Measurements from ENCODE around the gene TUBB1.
"Not testable (repeated sequence)": the region's sequence is repeated elsewhere in the genome, so short reads cannot be mapped to it uniquely, and the experiment has no call there.

The TUBB1 gene

DNA sequence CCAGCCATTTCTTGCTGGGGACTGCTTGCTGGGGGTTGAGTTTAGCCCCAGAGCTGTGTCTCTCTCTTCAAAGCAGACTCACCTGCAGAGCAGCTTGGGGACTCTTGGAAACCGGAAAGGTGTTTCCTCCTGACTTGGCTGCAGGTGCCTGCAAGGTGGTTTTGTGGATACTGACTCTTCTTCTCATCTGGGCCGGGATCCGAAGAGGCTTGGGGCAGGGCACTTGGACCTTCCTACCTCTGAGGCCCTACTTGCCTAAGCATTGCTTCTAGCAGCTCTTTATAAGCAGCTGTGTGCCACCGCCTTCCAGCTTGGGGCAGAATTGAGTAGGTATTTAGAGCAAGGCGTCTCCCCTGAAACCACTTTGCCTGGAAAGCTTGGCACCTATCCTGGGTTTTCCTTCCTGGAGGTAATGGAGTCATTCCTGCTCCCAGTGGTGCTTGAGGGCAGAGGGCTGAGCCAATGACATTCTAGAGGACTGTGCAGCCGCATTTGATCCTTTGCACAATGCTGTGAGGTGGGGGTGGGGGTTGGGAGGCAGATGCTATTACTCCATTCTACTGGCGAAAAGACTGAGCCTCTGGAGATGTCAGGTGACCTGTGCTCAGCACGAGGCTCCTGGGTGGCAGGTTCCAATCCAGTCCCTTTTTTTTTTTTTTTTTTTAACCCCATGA, 8.8 kb upstream of the TUBB1 start:
- H3K4me3 ChIP-seq (ENCODE audit: low read depth, low read length) = no peak overlapping the region
- no peak for TF ChIP-seq CTCF (IDR thresholded peaks at IDR 0.05; ENCODE audit: insufficient read depth, low read depth, low read length, missing control alignments)
- DNase-seq (ENCODE audit: low read depth) = no peak

DNA sequence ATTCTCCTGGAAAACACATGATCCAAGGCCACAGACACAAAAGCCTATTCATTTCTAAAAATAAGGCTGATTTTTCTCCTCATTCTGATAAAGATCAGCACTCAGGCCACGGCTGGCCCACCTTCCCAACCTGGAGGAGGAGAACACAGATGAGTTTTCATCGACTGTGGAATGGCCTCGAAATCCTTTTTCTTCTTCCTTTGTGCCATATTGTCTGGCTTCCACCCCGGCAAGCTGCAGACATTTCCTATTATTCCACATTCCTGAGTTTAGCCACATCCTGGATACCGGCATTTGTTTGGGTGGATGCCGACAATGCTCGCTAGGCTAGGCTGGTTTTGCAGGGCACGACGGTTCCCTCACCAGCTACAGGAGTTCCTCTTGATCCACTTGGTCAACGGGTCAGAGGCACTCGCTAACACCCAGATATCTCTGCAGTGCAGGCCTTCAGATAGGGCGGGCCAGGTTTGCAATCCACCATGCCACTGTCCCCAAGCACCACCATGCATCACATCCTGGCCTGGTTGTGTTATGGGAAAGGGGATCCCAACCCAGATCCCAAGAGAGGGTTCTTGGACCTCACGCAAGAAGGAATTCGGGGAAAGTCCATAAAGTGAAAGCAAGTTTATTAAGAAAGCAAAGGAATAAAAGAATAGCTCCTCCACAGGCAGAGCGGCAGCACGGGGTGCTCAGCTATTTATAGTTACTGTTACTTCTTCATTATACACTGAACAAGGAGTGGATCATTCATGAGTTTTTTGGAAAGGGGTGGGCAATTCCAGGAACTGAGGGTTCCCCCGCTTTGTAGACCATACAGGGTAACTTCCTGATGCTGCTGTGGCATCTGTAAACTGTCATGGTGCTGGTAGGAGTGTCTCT, 8.0 kb upstream of the TUBB1 start:
- DNase-seq (ENCODE audit: low read depth) = no peak
- TF ChIP-seq CTCF (IDR thresholded peaks at IDR 0.05; ENCODE audit: insufficient read depth, low read depth, low read length, missing control alignments) = no peak
- no peak overlapping the region for H3K4me3 ChIP-seq (ENCODE audit: low read depth, low read length)

- not testable (repeated sequence) for H3K4me3 ChIP-seq (ENCODE audit: low read depth, low read length); DNase-seq (ENCODE audit: low read depth)
Observed at GRCh38 chr20:59011874-59012157, 7.4 kb upstream of the TUBB1 start.

DNA sequence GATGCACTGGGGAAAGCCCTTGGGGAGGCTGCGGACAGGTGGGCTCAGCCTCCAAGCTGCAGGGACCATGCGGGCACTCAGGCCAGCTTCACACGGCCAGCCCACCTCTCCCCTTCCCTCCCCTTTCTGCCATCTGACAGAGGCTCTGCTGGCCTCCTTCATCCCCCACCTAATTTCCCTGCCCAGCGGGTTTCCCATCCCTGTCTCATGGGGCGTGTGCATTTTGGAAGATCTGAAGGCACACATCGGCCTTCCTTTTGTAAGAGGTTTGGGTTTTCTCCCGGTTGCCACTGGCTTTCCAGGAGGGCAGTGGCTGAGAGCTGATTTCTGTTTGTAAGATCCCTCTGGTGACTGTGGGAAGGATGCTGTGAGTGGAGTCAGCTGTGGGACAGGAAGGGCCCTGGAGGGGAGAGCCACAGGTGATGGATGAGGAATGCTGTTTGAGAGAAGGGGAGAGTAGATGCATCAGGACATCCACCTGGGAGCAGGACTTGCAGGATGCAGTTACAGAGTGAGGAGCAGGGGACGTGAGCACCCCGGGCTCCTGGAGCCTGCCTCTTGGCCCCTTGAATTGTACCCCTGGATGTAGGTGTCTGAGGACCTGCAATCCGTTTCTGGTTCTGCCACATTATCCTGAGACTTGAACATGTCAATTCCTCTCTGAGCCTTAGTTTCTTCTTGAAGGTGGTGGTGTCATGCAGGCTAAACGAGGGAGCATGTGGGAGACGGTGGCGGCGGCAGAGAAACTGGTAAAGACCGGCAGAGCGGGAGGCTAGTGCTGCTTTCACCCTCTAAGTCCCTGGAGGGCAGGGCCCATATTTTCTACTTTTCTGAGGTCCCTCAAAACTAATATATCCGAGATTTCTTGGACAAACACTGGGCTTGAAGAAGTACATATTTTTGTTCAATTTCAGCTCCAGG, 5.9 kb upstream of the TUBB1 start:
- TF ChIP-seq CTCF (IDR thresholded peaks at IDR 0.05; ENCODE audit: insufficient read depth, low read depth, low read length, missing control alignments) = no peak
- DNase-seq (ENCODE audit: low read depth) = no peak
- H3K4me3 ChIP-seq (ENCODE audit: low read depth, low read length) = no peak overlapping the region

DNA sequence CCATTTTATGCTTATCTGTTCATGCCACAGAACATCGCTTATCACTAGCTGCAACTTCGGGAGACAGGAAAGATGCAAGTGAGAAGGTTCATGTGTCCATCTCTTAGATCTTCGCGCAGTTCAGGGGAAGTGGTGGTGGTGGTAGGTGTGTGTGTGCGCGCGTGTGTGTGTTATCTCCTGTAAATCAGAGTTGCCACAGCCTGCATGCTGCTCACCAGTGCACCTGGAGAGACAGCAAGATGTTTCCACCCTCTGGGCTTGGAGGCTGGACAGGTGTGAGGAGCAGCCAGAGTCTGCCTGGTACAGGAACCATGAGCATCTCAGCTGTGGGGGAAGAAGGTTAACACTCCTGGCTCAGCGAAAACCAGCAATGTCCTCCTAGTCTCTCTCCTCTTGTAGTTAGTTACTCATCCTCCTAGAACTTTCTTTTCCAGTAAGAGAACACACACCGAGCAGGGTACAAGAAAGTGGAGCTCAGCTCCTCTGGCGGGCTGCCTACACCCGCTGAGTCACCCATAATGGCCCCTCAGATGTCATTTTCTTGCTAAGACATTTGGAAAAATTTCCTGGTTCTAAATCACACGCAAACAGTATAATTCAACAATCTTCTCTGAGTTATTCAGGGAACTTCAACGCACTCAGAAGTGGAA, 5.1 kb upstream of the TUBB1 start:
- no peak for DNase-seq (ENCODE audit: low read depth)
- H3K4me3 ChIP-seq (ENCODE audit: low read depth, low read length) = no peak overlapping the region
- TF ChIP-seq CTCF (IDR thresholded peaks at IDR 0.05; ENCODE audit: insufficient read depth, low read depth, low read length, missing control alignments) = no peak

- no peak for TF ChIP-seq CTCF (IDR thresholded peaks at IDR 0.05; ENCODE audit: insufficient read depth, low read depth, low read length, missing control alignments)
- no peak overlapping the region for H3K4me3 ChIP-seq (ENCODE audit: low read depth, low read length)
- no peak for DNase-seq (ENCODE audit: low read depth)
Observed at GRCh38 chr20:59014680-59015389, 4.4 kb upstream of the TUBB1 start.

Measured in GM12865 (cell line).